Neural cell (in vitro differentiated cells): ENCODE measurements around the gene RALB. TPM values are rescaled to one million over a fixed set of nuclear protein-coding genes. Genes with fewer than 3 reads are reported as not detected.

Experiments
- H2AFZ ChIP-seq: fragments of 200-600, 300-800 bp; sonication (generic), shearing (Covaris generic); 2 replicates; pipeline ENCODE4 v1.6.0; 2014; ENCODE audit warnings: low read depth, mild to moderate bottlenecking, antibody characterized with exemption, low read length, moderate library complexity
- H3F3A ChIP-seq: fragments of 200-600 bp; shearing (Covaris generic); 2 replicates; pipeline ENCODE4 v1.6.1; 2016; ENCODE audit warnings: mild to moderate bottlenecking, moderate library complexity, mixed read lengths, antibody characterized with exemption, low read length; ENCODE audit not compliant: insufficient read depth, poor library complexity, severe bottlenecking
- H3K27ac ChIP-seq: fragments of 200-600, 300-800 bp; sonication (generic), shearing (Covaris generic); 2 replicates; pipeline ENCODE4 v1.5.1; 2014; ENCODE audit warnings: mild to moderate bottlenecking, low read length, moderate library complexity
- H3K27me3 ChIP-seq: fragments of 300-800, 200-600 bp; sonication (generic), shearing (Covaris generic); 2 replicates; pipeline ENCODE4 v1.6.0; 2014; ENCODE audit warnings: mild to moderate bottlenecking, low read depth, low read length, moderate library complexity; ENCODE audit not compliant: insufficient read depth
- H3K36me3 ChIP-seq: fragments of 300-800, 200-600 bp; sonication (generic), shearing (Covaris generic); 2 replicates; pipeline ENCODE4 v1.5.1; 2014; ENCODE audit warnings: mild to moderate bottlenecking, antibody characterized with exemption, low read length, moderate library complexity; ENCODE audit not compliant: insufficient read depth
- H3K4me2 ChIP-seq: fragments of 300-800, 200-600 bp; sonication (generic), shearing (Covaris generic); 2 replicates; pipeline ENCODE4 v1.6.0; 2014; ENCODE audit warnings: mild to moderate bottlenecking, low read length
- H3K4me3 ChIP-seq: fragments of 300-800, 200-600 bp; sonication (generic), shearing (Covaris generic); 2 replicates; pipeline ENCODE4 v1.5.1; 2014; ENCODE audit warnings: mild to moderate bottlenecking, low read length, moderate library complexity
- H3K79me2 ChIP-seq: fragments of 200-600 bp; shearing (Covaris generic); replicated peaks from 2 replicates; pipeline ENCODE4 v1.6.0; 2014; ENCODE audit warnings: mild to moderate bottlenecking, low read length, moderate library complexity; ENCODE audit not compliant: insufficient read depth
- H3K9ac ChIP-seq: fragments of 300-800, 200-600 bp; sonication (generic), shearing (Covaris generic); 2 replicates; pipeline ENCODE4 v1.6.1; 2016; ENCODE audit warnings: mild to moderate bottlenecking, low read length, mixed read lengths
- H3K9me2 ChIP-seq: fragments of 200-600 bp; shearing (Covaris generic); 2 replicates; pipeline ENCODE4 v1.6.1; 2016; ENCODE audit warnings: mild to moderate bottlenecking, low read length, mixed read lengths; ENCODE audit not compliant: insufficient read depth
- H3K9me3 ChIP-seq: fragments of 200-600, 300-800 bp; sonication (generic), shearing (Covaris generic); 2 replicates; pipeline ENCODE4 v1.6.1; 2016; ENCODE audit warnings: mild to moderate bottlenecking, mixed run types, low read length, moderate library complexity, mixed read lengths
- H4K20me1 ChIP-seq: fragments of 200-600 bp; shearing (Covaris generic); 2 replicates; pipeline ENCODE4 v1.6.1; 2016; ENCODE audit warnings: mild to moderate bottlenecking, mixed run types; ENCODE audit not compliant: insufficient read depth
- CTCF ChIP-seq: fragments of 450-650 bp; IDR thresholded peaks from 2 replicates; pipeline ENCODE4 v1.5.1; 2014; ENCODE audit warnings: antibody characterized with exemption, mild to moderate bottlenecking, moderate library complexity; ENCODE audit not compliant: poor library complexity, severe bottlenecking
- EP300 ChIP-seq: fragments of 450-650 bp; conservative IDR thresholded peaks from 2 replicates; pipeline ENCODE4 v1.6.1; 2014; ENCODE audit warnings: antibody characterized with exemption, mild to moderate bottlenecking, moderate library complexity; ENCODE audit not compliant: poor library complexity, severe bottlenecking
- EZH2 ChIP-seq: fragments of 200-600, 300-800 bp; shearing (Covaris generic), sonication (generic); IDR thresholded peaks from 2 replicates; pipeline ENCODE4 v1.6.1; 2014; ENCODE audit warnings: antibody characterized with exemption, low read length, borderline replicate concordance, mild to moderate bottlenecking; ENCODE audit not compliant: insufficient read depth, poor library complexity, severe bottlenecking
- MXI1 ChIP-seq: fragments of 450-650 bp; conservative IDR thresholded peaks from 2 replicates; pipeline ENCODE4 v1.6.1; 2014; ENCODE audit warnings: antibody characterized with exemption, mild to moderate bottlenecking; ENCODE audit not compliant: poor library complexity, severe bottlenecking
- POLR2AphosphoS5 ChIP-seq: IDR thresholded peaks from 2 replicates; pipeline ENCODE4 v1.6.1; 2012
- RAD21 ChIP-seq: fragments of 450-650 bp; conservative IDR thresholded peaks from 2 replicates; pipeline ENCODE4 v1.6.1; 2014; ENCODE audit warnings: antibody characterized with exemption, mild to moderate bottlenecking, moderate library complexity
- SMC3 ChIP-seq: fragments of 450-650 bp; conservative IDR thresholded peaks from 2 replicates; pipeline ENCODE4 v1.6.1; 2014; ENCODE audit warnings: antibody characterized with exemption, mild to moderate bottlenecking, moderate library complexity; ENCODE audit not compliant: poor library complexity
- TAF1 ChIP-seq: IDR thresholded peaks from 2 replicates; pipeline ENCODE4 v1.6.1; 2012; ENCODE audit warnings: low read depth
- polyA plus RNA-seq: library from polyadenylated mRNA; depleted of rRNA; stranded (reverse); fragments of >200 nt; gene quantifications from 2 replicates; pipeline ENCODE4 v1.2.3, GENCODE V29; 2014
- small RNA-seq, 3 experiments: library from RNA; depleted of rRNA; stranded (forward); fragments of <200 nt; gene quantifications; one replicate each; pipeline ENCODE3, GENCODE V24; 2012
- TF ChIP-seq, protein P1 (sequence below): IDR thresholded peaks from 2 replicates; pipeline ENCODE4 v1.6.1; 2012; ENCODE audit warnings: borderline replicate concordance

The RALB gene
- polyA plus RNA-seq, 1 donor from 2014 or later: 50.6 TPM

- H3K4me3 ChIP-seq: peak overlapping the region; percentile 49
- no peak for TF ChIP-seq EZH2
- TF ChIP-seq RAD21: peak; percentile 86
- peak; percentile 80 for TF ChIP-seq CTCF
- no peak for TF ChIP-seq MXI1
- no peak for TF ChIP-seq POLR2AphosphoS5
- TF ChIP-seq, protein P1, sequence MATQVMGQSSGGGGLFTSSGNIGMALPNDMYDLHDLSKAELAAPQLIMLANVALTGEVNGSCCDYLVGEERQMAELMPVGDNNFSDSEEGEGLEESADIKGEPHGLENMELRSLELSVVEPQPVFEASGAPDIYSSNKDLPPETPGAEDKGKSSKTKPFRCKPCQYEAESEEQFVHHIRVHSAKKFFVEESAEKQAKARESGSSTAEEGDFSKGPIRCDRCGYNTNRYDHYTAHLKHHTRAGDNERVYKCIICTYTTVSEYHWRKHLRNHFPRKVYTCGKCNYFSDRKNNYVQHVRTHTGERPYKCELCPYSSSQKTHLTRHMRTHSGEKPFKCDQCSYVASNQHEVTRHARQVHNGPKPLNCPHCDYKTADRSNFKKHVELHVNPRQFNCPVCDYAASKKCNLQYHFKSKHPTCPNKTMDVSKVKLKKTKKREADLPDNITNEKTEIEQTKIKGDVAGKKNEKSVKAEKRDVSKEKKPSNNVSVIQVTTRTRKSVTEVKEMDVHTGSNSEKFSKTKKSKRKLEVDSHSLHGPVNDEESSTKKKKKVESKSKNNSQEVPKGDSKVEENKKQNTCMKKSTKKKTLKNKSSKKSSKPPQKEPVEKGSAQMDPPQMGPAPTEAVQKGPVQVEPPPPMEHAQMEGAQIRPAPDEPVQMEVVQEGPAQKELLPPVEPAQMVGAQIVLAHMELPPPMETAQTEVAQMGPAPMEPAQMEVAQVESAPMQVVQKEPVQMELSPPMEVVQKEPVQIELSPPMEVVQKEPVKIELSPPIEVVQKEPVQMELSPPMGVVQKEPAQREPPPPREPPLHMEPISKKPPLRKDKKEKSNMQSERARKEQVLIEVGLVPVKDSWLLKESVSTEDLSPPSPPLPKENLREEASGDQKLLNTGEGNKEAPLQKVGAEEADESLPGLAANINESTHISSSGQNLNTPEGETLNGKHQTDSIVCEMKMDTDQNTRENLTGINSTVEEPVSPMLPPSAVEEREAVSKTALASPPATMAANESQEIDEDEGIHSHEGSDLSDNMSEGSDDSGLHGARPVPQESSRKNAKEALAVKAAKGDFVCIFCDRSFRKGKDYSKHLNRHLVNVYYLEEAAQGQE: no peak
- no peak for TF ChIP-seq TAF1
- no peak for TF ChIP-seq EP300
- TF ChIP-seq SMC3: peak; percentile 90
- no peaks in the 10 kb centered on the region for H3K36me3 ChIP-seq
- H3K4me2 ChIP-seq: no peak overlapping the region
- H3K9ac ChIP-seq: no peak overlapping the region
- H3K79me2 ChIP-seq: no peaks in the 10 kb centered on the region
- H3F3A ChIP-seq: no peaks in the 10 kb centered on the region
- no peak overlapping the region for H2AFZ ChIP-seq
- H3K9me2 ChIP-seq: no peaks in the 10 kb centered on the region
- no peak overlapping the region for H3K27ac ChIP-seq
- H3K27me3 ChIP-seq: peaks cover 65% of the 10 kb centered on the region
- no peaks in the 10 kb centered on the region for H4K20me1 ChIP-seq
- no peaks in the 10 kb centered on the region for H3K9me3 ChIP-seq
Observed at GRCh38 chr2:120343433-120344105, 90.9 kb downstream of the RALB start.

Small RNAs within 50 kb of the gene (small RNA-seq; reads per million reads assigned to genes)
- gene MTND4LP14: 0 reads per million in 3 experiments

Other genes with a start within 250 kb of the RALB start
- 28.7 and 32.9 TPM in 2 replicates for gene EPB41L5, start 239.8 kb upstream of the RALB start, polyA plus RNA-seq
- gene TMEM185B, start 29.5 kb upstream of the RALB start, polyA plus RNA-seq: 4.4 and 5.7 TPM in 2 replicates
- gene INHBB, start 93.3 kb downstream of the RALB start, polyA plus RNA-seq: 0.10 TPM in 1 of 2 replicates, not detected in the other